ENCODE measurements around the gene CD247.

CD247 gene

DNA sequence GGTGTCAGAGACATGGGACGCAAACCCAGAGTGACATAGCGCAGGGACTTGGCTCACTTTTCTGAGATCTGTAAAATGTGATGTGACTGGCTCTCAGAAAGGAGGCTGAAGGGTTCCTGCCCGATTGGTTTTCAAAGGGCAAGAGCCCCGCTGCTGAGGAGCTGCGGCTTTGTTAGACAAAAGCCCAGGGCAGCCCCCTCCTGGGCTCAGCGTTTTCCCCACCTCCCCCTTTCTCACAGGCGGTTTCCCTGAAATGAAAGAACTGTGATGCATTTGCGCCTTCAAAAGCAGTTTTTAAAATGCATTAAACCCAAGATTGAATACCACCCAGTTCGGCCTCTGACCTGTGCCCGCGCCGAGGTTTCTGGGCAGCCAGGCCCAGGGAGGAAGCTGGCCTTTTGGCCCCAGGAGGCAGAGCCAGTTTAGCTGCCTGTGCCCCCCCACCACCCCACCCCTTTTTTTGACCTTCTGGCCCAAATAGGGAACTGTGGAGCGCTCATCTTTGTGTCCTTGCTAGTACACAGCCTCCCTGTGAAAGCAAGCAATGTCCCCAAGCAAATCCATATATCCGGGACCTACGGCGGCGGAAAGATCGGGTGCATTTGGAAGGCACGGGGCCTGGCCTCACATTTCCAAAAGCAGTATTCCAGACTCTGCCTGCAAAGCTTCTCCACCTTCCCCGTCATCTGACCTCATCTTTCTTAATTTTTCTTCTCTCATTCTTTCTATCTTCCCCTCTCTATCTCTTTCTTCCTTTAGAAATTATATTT is 28.6 kb downstream of the CD247 start:
- Histone ChIP-seq H3K9me3 (ENCODE audit: control insufficient read depth, low read length) (no peaks in the 10 kb centered on the region), H3K4me1 (ENCODE audit: control insufficient read depth, insufficient read depth, low read length) (peaks cover 53% of the 10 kb centered on the region), H3K4me3 (ENCODE audit: insufficient read depth, low read depth, low read length) (no peak overlapping the region), H3K36me3 (ENCODE audit: control insufficient read depth, insufficient read depth, low read length) (no peaks in the 10 kb centered on the region), H3K27me3 (ENCODE audit: control insufficient read depth, insufficient read depth, low read length, poor library complexity, severe bottlenecking) (no peaks in the 10 kb centered on the region), H3K27ac (ENCODE audit: insufficient read depth, low read depth, low read length, poor library complexity, severe bottlenecking) (peak overlapping the region; percentile 95)
- WGBS, 2 experiments = 6 to 8% methylated on average over 20 of the region's 20 CpGs

DNA sequence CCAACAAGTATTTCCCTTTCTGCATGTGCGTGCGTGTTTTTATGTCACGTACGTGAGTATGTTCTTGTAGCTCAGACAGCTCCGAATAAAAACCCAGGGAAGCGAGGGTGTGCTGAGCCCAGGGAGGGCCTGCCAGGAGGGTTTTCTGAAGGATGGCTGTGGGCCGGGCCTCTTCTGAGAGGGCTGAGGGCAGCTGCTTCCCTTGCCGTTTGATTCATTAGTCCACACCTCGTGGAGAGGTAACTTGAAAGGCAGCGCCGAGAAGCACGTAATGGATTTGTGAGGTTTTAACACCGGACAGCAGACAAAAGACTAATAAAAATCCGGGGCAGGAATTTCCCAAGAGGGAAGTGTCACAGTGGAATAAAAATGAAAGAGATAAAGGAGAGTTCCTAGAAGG is 29.5 kb downstream of the CD247 start:
- H3K27me3 ChIP-seq (ENCODE audit: control insufficient read depth, insufficient read depth, low read length, poor library complexity, severe bottlenecking) = no peaks in the 10 kb centered on the region
- H3K9me3 ChIP-seq (ENCODE audit: control insufficient read depth, low read length) = no peaks in the 10 kb centered on the region
- WGBS, 2 experiments = 25 to 28% methylated on average over 14 of the region's 14 CpGs
- H3K36me3 ChIP-seq (ENCODE audit: control insufficient read depth, insufficient read depth, low read length) = no peaks in the 10 kb centered on the region
- peak overlapping the region; percentile 95 for H3K27ac ChIP-seq (ENCODE audit: insufficient read depth, low read depth, low read length, poor library complexity, severe bottlenecking)
- no peak overlapping the region for H3K4me3 ChIP-seq (ENCODE audit: insufficient read depth, low read depth, low read length)
- peaks cover 53% of the 10 kb centered on the region for H3K4me1 ChIP-seq (ENCODE audit: control insufficient read depth, insufficient read depth, low read length)

DNA sequence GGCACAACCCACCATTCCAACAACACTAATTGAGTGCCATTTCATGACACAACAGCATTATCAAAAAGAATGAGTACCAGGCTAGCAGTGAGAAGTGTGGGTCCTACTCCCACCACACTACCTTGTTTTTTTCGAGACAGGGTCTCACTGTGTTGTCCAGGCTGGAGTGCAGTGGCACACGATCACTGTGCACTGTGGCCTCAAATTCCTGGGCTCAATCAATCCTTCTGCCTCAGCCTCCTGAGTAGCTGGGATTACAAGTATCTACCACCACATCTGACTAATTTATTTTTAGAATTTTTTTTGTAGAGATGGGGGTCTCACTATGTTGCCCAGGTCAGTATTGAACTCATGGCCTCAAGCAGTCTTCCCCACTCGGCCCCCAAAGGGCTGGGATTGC is 30.7 kb downstream of the CD247 start:
- peak overlapping the region; percentile 36 for H3K27ac ChIP-seq (ENCODE audit: insufficient read depth, low read depth, low read length, poor library complexity, severe bottlenecking)

DNA sequence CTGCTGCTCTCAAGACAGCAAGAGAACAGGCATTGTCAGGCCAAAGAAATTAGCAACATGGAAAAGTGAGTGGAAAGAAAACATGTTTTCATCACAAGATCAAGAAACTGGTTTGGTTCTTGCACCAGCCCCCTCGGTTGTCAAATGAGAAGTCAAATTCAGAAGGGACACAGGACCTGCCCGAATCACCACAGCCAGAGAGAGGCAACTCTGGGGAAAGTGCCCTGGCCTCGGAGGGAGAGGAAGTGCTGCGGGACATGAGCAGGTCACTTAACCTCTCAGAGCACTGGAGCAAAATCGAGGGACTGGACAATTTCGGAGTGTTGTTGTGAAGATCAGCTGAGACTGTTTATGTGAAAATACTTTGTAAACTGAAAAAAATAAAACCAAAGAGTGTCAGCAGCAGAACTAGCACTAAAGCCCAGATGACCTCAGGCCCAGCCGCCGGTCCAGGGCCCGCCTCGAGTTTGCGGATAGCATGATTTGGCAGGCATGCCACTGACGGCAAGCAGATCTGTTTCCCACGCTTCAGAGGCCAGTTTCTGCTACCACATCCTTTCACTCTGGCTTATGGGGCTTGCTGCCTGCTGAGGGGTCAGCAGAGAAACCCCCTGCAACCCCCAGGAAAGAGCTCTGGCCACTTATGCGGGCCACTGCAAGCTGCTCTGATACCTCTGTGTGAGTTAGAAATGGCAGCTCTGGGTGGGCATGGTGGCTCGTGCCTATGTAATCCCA is 32.1 kb downstream of the CD247 start:
- Histone ChIP-seq H3K27me3 (ENCODE audit: control insufficient read depth, insufficient read depth, low read length, poor library complexity, severe bottlenecking) (no peaks in the 10 kb centered on the region), H3K36me3 (ENCODE audit: control insufficient read depth, insufficient read depth, low read length) (no peaks in the 10 kb centered on the region)

More for the DNA sequence above, 30.7 kb downstream of the CD247 start:
- H3K9me3 ChIP-seq (ENCODE audit: control insufficient read depth, low read length) = no peaks in the 10 kb centered on the region
- H3K4me3 ChIP-seq (ENCODE audit: insufficient read depth, low read depth, low read length) = no peak overlapping the region
- WGBS, 2 experiments = 94 to 95% methylated on average over 3 of the region's 3 CpGs
- H3K36me3 ChIP-seq (ENCODE audit: control insufficient read depth, insufficient read depth, low read length) = no peaks in the 10 kb centered on the region
- peaks cover 52% of the 10 kb centered on the region for H3K4me1 ChIP-seq (ENCODE audit: control insufficient read depth, insufficient read depth, low read length)
- no peaks in the 10 kb centered on the region for H3K27me3 ChIP-seq (ENCODE audit: control insufficient read depth, insufficient read depth, low read length, poor library complexity, severe bottlenecking)

DNA sequence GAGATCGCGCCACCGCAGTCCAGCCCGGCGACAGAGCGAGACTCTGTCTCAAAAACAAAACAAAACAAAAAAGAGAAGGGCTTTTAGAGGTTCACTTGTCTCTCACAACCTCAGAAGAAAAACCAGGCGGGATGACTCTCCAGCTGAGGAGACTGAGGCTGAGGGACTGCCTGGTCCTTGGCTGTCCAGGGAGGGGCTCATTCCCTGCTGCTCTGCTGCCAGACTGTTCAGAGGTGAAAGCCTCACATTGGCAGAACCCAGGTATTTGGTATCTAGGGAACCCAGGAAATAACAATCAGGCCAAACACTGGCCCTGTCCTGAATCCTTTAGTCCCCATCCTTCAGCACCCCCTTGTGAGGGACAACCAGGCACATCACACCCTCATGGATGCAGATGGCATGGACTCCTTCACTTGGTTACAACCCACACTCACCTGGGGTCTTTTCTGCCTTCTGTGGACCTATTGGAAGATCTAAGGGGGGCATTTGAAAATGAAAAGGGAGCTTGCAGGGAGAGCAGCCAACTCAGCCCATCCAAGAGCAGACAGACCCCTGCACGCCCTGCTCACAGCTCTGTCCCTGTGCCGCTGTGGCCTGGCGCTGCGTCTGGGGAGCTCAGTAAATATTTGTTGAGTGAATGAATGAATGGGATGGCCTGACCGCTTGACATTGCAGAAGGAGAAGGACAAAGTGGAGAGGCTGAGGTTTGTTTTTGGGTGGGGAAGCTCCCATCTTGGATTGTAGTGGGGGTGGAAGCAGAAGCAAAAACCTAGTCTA is 33.4 kb downstream of the CD247 start:
- 85 to 88% methylated on average over 12 of the region's 12 CpGs for WGBS, 2 experiments
- Histone ChIP-seq H3K27ac (ENCODE audit: insufficient read depth, low read depth, low read length, poor library complexity, severe bottlenecking) (no peak overlapping the region), H3K9me3 (ENCODE audit: control insufficient read depth, low read length) (no peaks in the 10 kb centered on the region), H3K4me3 (ENCODE audit: insufficient read depth, low read depth, low read length) (no peak overlapping the region), H3K27me3 (ENCODE audit: control insufficient read depth, insufficient read depth, low read length, poor library complexity, severe bottlenecking) (no peaks in the 10 kb centered on the region), H3K4me1 (ENCODE audit: control insufficient read depth, insufficient read depth, low read length) (peaks cover 47% of the 10 kb centered on the region), H3K36me3 (ENCODE audit: control insufficient read depth, insufficient read depth, low read length) (no peaks in the 10 kb centered on the region)

More for the DNA sequence above, 32.1 kb downstream of the CD247 start:
- WGBS, 2 experiments = 86 to 88% methylated on average over 15 of the region's 15 CpGs
- no peaks in the 10 kb centered on the region for H3K9me3 ChIP-seq (ENCODE audit: control insufficient read depth, low read length)
- no peak overlapping the region for H3K4me3 ChIP-seq (ENCODE audit: insufficient read depth, low read depth, low read length)
- H3K4me1 ChIP-seq (ENCODE audit: control insufficient read depth, insufficient read depth, low read length) = peaks cover 50% of the 10 kb centered on the region
- no peak overlapping the region for H3K27ac ChIP-seq (ENCODE audit: insufficient read depth, low read depth, low read length, poor library complexity, severe bottlenecking)

DNA sequence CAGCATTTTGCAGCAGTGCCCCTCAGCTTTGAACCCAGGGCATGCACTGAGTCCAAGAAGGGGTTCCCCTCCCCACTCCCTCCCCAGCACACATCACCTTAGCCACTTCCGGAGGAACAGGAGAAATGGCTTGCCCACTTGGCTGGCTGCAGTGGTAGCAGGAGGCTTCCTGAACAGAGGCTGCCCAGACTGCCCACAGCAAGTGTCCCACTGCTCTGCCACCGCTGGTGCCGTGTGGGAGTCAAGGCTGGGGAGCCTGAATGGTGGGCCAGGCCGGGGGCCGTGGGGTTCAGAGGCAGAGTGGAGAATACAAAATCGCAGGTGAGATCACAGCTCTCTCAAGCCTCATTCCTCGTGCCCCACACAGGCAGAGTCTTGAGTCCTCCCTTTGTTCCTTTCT is 34.5 kb downstream of the CD247 start:
- Histone ChIP-seq H3K4me1 (ENCODE audit: control insufficient read depth, insufficient read depth, low read length) (peaks cover 39% of the 10 kb centered on the region), H3K27ac (ENCODE audit: insufficient read depth, low read depth, low read length, poor library complexity, severe bottlenecking) (no peak overlapping the region), H3K9me3 (ENCODE audit: control insufficient read depth, low read length) (no peaks in the 10 kb centered on the region), H3K27me3 (ENCODE audit: control insufficient read depth, insufficient read depth, low read length, poor library complexity, severe bottlenecking) (no peaks in the 10 kb centered on the region), H3K4me3 (ENCODE audit: insufficient read depth, low read depth, low read length) (no peak overlapping the region), H3K36me3 (ENCODE audit: control insufficient read depth, insufficient read depth, low read length) (no peaks in the 10 kb centered on the region)
- 91 to 93% methylated on average over 7 of the region's 7 CpGs for WGBS, 2 experiments

DNA sequence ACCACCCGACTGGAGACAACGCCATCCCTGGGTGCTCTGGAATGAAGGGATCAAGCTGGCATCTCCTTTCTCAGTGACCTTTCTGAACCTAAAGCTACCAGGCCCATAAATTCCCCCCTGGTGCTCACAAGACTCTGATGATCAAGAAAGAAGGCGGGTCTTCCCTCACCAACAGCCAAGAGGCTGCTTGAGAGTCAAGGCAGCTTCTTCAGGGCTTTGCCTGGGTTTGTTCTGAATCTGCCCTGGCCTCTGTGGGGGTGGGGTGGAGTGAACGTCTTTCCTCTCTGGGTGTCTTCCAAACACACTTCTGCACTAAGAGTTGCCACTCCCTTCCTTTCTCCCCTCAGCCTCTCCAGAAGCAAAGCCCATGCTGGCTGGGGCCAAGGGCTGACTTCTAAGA is 36.1 kb downstream of the CD247 start:
- H3K4me1 ChIP-seq (ENCODE audit: control insufficient read depth, insufficient read depth, low read length) = peaks cover 29% of the 10 kb centered on the region
- H3K27ac ChIP-seq (ENCODE audit: insufficient read depth, low read depth, low read length, poor library complexity, severe bottlenecking) = no peak overlapping the region
- no peaks in the 10 kb centered on the region for H3K9me3 ChIP-seq (ENCODE audit: control insufficient read depth, low read length)
- 95 to 97% methylated on average over 3 to 4 of the region's 4 CpGs for WGBS, 2 experiments
- no peaks in the 10 kb centered on the region for H3K27me3 ChIP-seq (ENCODE audit: control insufficient read depth, insufficient read depth, low read length, poor library complexity, severe bottlenecking)
- H3K36me3 ChIP-seq (ENCODE audit: control insufficient read depth, insufficient read depth, low read length) = no peaks in the 10 kb centered on the region
- H3K4me3 ChIP-seq (ENCODE audit: insufficient read depth, low read depth, low read length) = no peak overlapping the region

DNA sequence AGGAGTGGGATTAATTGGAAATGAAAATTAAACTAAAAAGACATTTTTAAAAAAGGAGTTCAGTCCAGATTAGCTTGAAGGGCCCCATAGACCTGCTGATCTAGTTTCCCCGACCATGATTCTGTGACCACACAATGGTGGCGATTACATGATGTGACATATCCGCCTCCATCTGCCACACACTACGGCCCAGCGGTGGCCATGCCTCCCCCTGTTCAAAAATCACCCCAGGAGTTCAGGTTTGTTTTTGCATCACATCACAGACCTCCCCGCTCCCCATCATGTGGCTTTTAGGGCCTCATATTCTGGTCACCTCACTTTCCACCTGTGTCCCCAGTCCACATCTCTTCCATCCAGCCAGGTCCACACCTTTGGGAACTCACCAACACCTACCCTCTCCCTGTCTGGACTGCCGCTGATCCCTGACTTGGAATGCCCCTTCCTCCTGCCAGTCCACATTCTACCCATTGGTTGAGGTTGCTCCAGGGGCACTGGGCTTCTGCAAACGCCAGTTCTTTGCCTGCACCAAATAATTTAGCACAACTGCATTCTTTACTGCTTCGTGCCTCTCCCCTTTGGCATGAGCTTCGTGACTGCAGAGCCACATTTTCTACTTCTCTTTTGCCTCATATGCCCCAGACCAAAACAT is 38.9 kb downstream of the CD247 start:
- WGBS, 2 experiments = 93% methylated on average over 10 of the region's 10 CpGs

DNA sequence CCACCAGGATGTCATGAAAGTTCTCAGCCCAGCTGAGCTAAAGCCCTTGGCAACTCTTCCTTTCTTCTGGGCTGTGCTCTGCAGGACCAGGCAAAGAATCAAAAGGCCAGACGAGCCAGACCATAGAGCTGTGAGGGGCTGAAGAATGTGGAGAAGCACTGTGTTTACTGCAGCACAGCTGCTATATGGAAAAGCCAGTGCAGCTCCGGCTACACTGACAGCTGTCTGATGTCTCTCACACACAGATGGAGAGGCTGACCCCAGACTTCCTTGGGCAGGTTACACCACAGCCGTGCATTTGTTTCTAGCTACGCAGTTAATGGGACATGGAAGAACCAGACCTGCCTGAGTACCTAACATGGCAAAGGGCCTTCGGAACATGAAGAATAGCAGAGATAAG is 40.3 kb downstream of the CD247 start:
- Histone ChIP-seq H3K27me3 (ENCODE audit: control insufficient read depth, insufficient read depth, low read length, poor library complexity, severe bottlenecking) (no peaks in the 10 kb centered on the region), H3K27ac (ENCODE audit: insufficient read depth, low read depth, low read length, poor library complexity, severe bottlenecking) (no peak overlapping the region), H3K9me3 (ENCODE audit: control insufficient read depth, low read length) (no peaks in the 10 kb centered on the region), H3K4me3 (ENCODE audit: insufficient read depth, low read depth, low read length) (no peak overlapping the region), H3K36me3 (ENCODE audit: control insufficient read depth, insufficient read depth, low read length) (no peaks in the 10 kb centered on the region), H3K4me1 (ENCODE audit: control insufficient read depth, insufficient read depth, low read length) (peaks cover 25% of the 10 kb centered on the region)
- 79 to 82% methylated on average over 5 of the region's 5 CpGs for WGBS, 2 experiments

More for the DNA sequence above, 38.9 kb downstream of the CD247 start:
- no peak overlapping the region for H3K27ac ChIP-seq (ENCODE audit: insufficient read depth, low read depth, low read length, poor library complexity, severe bottlenecking)
- H3K27me3 ChIP-seq (ENCODE audit: control insufficient read depth, insufficient read depth, low read length, poor library complexity, severe bottlenecking) = no peaks in the 10 kb centered on the region
- no peaks in the 10 kb centered on the region for H3K9me3 ChIP-seq (ENCODE audit: control insufficient read depth, low read length)
- H3K4me3 ChIP-seq (ENCODE audit: insufficient read depth, low read depth, low read length) = no peak overlapping the region
- peaks cover 11% of the 10 kb centered on the region for H3K4me1 ChIP-seq (ENCODE audit: control insufficient read depth, insufficient read depth, low read length)
- H3K36me3 ChIP-seq (ENCODE audit: control insufficient read depth, insufficient read depth, low read length) = no peaks in the 10 kb centered on the region
